Lower leg skin (tissue), 3 donors: Measurements from ENCODE around the gene CRHR2.

Experiments used
- POLR2A ChIP-seq, 2 donors: fragments of 450-650 bp; IDR thresholded peaks; one replicate each; pipeline ENCODE4 v1.6.1; 2016 to 2017; ENCODE audit warnings: antibody characterized with exemption in 2 of 2, mild to moderate bottlenecking in 1 of 2, moderate library complexity in 1 of 2
- TF ChIP-seq, protein P1 (sequence below), 3 donors: fragments of 450-650 bp; IDR thresholded peaks; one replicate each; pipeline ENCODE4 v1.5.1; 2016; ENCODE audit warnings: antibody characterized with exemption in 3 of 3, mild to moderate bottlenecking in 3 of 3, moderate library complexity in 2 of 3

- TF ChIP-seq, protein P1, sequence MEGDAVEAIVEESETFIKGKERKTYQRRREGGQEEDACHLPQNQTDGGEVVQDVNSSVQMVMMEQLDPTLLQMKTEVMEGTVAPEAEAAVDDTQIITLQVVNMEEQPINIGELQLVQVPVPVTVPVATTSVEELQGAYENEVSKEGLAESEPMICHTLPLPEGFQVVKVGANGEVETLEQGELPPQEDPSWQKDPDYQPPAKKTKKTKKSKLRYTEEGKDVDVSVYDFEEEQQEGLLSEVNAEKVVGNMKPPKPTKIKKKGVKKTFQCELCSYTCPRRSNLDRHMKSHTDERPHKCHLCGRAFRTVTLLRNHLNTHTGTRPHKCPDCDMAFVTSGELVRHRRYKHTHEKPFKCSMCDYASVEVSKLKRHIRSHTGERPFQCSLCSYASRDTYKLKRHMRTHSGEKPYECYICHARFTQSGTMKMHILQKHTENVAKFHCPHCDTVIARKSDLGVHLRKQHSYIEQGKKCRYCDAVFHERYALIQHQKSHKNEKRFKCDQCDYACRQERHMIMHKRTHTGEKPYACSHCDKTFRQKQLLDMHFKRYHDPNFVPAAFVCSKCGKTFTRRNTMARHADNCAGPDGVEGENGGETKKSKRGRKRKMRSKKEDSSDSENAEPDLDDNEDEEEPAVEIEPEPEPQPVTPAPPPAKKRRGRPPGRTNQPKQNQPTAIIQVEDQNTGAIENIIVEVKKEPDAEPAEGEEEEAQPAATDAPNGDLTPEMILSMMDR (IDR thresholded peaks at IDR 0.05), result no peak
- TF ChIP-seq POLR2A (IDR thresholded peaks at IDR 0.05), result no peak
Measured at GRCh38 chr7:30630986-30631385, 51.3 kb downstream of the CRHR2 start.
